Thyroid gland (tissue), 4 donors: Measurements from ENCODE around the gene CAMTA1.

Source experiments
- CTCF ChIP-seq, 6 experiments: fragments of 200-600 bp in 3 of 6; fragments of 450-650 bp in 3 of 6; sonication (generic) in 3 of 6; IDR thresholded peaks; one replicate each; pipeline ENCODE4 v1.5.1; 2016 to 2019; ENCODE audit warnings: antibody characterized with exemption in 6 of 6, mild to moderate bottlenecking in 2 of 6, inconsistent platforms in 1 of 6, moderate library complexity in 1 of 6
- POLR2A ChIP-seq, 2 donors: fragments of 450-650 bp; IDR thresholded peaks; one replicate each; pipeline ENCODE4 v1.6.1; 2017; ENCODE audit warnings: antibody characterized with exemption in 2 of 2, mild to moderate bottlenecking in 2 of 2, moderate library complexity in 1 of 2

DNA sequence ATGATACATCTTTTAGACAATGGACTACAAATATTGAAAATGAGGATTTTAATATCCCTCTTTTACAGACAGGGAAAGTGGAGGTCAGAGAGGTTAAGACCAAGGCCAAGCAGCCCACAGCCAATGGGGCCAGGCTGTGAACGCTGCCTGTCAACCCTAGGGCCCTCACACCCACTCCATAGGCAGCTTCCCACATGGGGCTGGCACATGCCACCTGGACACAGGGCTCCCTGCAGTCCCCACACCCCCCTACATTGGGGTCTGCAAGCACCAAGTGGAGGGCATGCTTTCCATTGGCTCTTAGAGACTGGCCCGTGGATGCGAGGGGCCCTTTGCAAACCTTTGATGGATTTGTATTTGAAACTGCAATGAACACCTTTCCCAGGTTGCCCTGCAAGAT is 637.3 kb downstream of the CAMTA1 start:
- no peak for TF ChIP-seq POLR2A (IDR thresholded peaks at IDR 0.05)
- TF ChIP-seq CTCF (IDR thresholded peaks at IDR 0.05): no peak
